HEK293T (cell line): ENCODE results near the gene ZFPL1.

Experiments
- CTBP1 ChIP-seq: fragments of 450-650 bp; IDR thresholded peaks from 2 replicates; pipeline ENCODE4 v1.6.1; 2016; ENCODE audit warnings: borderline replicate concordance
- ELF4 ChIP-seq: fragments of 450-650 bp; IDR thresholded peaks from 2 replicates; pipeline ENCODE4 v1.6.1; 2017; ENCODE audit warnings: antibody characterized with exemption
- FOXA1 ChIP-seq: fragments of 450-650 bp; IDR thresholded peaks from 2 replicates; pipeline ENCODE4 v1.6.1; 2016; ENCODE audit warnings: mild to moderate bottlenecking
- FOXK2 ChIP-seq: fragments of 450-650 bp; IDR thresholded peaks from 2 replicates; pipeline ENCODE4 v1.6.1; 2016; ENCODE audit warnings: mild to moderate bottlenecking
- FOXM1 ChIP-seq: fragments of 450-650 bp; IDR thresholded peaks from 2 replicates; pipeline ENCODE4 v1.6.1; 2017; ENCODE audit warnings: mild to moderate bottlenecking, borderline replicate concordance
- HDGF ChIP-seq: fragments of 450-650 bp; IDR thresholded peaks from 2 replicates; pipeline ENCODE4 v1.6.1; 2017; ENCODE audit warnings: antibody characterized with exemption, borderline replicate concordance
- NFRKB ChIP-seq: fragments of 450-650 bp; IDR thresholded peaks from 2 replicates; pipeline ENCODE4 v1.6.1; 2016; ENCODE audit warnings: mild to moderate bottlenecking, moderate library complexity
- SP1 ChIP-seq: fragments of 450-650 bp; IDR thresholded peaks from 2 replicates; pipeline ENCODE4 v1.6.1; 2017

DNA sequence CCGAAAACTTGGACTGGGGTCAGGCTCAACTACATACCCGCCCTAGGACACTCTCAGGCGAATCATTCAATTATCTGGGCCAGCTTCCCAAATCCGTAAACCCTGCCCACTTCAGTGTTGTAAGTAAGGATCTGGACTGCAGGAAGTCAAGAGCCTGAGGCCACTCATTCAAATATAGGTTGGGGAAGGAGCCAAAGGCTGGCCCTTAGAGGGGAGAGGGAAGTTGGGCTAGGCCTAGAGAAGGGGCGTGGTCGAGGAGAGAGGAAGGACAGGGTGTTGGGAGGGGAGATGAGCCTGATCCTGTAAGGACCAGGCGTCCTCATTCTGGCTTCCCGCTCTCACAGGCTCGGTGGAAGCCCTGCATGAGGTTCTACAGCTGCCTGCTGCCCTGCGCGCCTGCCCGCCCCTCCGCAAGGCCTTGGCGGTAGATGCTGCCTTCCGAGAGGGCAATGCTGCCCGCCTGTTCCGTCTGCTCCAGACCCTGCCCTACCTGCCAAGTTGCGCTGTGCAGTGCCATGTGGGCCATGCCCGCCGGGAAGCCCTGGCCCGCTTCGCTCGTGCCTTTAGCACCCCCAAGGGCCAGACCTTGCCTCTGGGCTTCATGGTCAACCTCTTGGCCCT is 40.0 kb upstream of the ZFPL1 start:
- TF ChIP-seq HDGF = no peak
- no peak for TF ChIP-seq FOXK2
- TF ChIP-seq FOXA1 = no peak
- no peak for TF ChIP-seq ELF4
- no peak for TF ChIP-seq NFRKB
- TF ChIP-seq FOXM1 = no peak
- TF ChIP-seq SP1 = no peak
- no peak for TF ChIP-seq CTBP1
